Activated naive CD4-positive, alpha-beta T cell (primary cell): ENCODE results near the gene TNFRSF21.
"Not testable (repeated sequence)": the region's sequence is repeated elsewhere in the genome, so short reads cannot be mapped to it uniquely, and the experiment has no call there.

Source experiments
- DNase-seq, 4 experiments: peaks; one replicate each; lab custom pipeline; 2025; lab: John Stamatoyannopoulos, UW

TNFRSF21 gene

DNA sequence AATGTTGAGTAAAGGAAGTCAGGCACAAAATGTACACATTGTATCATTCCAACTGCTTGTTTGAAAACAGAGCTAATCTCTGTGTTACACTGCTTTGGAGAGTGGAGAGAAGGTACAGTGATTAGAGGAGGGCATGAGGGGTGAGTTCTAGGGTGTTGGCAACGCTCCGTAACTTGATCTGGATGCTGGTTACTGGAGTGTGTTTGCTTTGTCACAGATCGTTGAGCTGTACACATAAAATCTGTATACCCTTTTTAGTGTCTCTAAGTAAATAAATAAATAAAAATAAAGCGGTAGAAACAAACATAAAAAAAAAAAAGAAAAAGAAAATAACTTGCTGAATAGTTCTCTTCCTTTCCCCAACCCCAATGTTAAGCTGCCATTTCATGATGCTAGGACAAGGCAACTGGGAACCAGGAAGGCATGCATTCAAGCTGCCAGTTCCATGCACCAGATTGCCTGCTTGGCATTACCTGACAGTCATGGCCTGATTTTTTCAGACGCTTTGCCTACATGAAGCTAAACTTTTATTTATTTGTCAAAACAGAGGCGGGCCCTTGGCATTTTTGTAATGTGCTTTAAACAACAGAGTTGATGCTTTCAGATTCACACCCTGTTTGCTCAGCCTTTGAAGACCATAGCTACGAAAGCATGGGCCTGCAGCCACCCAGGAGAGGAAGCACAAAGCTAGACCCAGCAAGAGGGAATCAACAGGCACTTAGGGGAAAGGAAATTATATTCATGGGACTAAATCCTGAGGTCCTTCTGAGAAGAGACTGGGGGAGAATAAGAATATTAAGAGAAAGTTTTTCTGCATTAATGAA is 21.2 kb downstream of the TNFRSF21 start:
- DNase-seq, result no peak

DNA sequence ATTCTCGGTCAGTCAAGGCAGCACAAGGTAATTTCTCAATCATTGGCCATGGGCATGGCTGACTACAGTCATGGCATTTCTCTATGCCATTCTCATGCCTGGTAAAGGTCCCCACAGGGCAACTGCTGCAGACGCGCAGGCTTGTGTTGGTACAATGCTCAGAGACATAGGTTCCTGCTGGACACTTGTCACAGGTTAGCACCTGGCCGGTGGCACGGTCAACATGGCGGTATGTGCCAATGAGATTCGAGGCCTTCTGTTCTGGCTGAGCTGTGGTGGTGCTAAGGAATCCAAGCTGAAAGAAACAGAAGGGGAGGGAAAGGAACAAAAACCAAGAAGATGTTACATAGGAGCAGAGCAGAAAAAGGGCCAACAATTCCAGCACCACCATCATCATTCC is 23.4 kb downstream of the TNFRSF21 start:
- DNase-seq, result no peak

DNA sequence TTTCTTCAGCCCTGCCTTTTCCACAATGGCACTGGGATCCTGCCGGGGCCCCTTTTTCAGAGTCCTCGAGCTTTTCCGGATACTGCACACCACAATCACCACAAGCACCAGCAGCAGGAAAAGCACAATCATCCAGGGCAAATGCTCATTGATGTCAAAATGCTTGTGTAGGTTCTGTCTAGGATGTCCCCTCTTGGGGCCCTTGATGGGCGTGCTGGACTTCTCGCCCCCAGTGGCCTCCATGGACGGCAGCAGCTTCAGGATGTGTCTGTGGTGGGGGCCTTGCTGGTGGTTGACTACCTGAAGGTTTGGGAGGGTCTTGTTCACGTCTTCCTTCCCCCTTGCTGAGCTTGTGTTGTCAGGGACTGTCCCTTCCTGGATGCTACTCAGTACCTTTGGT is 25.7 kb downstream of the TNFRSF21 start:
- DNase-seq, result no peak

DNA sequence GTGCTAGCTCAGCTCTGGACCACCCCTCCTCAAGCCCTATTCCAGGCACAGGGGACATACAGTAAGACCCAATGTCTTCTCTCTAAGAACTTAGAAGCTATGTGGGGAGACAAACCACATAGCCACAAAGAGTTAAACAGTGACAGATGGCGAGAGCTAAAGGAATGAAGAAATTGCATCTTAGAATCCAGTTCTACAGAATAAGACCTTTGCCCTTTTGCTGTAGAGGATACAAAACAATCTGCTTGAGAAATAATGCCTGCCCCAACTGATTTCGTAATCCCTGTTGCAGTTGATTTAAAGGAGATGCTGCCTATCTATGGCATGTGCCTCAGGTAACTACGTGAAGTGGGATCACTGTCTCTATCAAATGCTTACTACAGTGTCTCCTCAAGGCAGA is 31.2 kb downstream of the TNFRSF21 start:
- no peak for DNase-seq

DNA sequence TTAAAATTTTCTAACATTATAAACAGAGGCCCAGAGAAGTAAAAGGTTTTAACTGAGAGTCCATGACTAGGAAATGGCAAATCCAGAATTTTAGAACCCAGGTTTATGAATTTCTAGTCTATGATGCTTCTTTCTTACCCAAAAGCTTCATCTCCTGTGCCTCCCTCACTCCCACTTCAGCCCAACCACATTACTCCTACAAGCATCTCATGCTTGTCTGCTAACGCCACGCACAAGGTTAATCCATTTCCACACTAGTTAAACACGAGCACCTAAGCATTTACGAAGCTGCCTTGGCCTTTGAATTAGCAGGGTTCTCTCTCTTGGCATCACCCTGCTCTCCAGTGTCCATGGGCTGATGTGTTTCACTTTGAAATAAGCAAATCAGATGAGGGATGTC is 32.0 kb downstream of the TNFRSF21 start:
- DNase-seq, result no peak

DNA sequence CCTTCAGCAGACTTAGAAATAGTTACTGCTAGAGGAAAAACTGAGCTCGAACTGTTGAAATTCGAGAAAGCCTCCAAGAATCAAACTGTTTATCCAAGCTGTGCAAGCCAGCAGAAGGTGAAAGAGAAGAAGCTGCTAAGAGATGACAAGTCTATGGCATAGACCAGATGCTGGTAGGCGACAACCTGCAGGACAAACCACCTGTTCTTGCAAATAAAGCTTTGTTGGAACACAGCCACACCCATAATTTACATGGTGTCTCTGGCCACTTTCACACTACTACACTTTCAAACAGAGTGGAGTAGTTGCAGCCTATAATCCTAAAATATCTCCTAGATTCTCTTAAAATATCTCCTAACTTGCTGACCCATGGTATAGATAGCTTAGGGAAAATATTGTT is 33.3 kb downstream of the TNFRSF21 start:
- no peak for DNase-seq

DNA sequence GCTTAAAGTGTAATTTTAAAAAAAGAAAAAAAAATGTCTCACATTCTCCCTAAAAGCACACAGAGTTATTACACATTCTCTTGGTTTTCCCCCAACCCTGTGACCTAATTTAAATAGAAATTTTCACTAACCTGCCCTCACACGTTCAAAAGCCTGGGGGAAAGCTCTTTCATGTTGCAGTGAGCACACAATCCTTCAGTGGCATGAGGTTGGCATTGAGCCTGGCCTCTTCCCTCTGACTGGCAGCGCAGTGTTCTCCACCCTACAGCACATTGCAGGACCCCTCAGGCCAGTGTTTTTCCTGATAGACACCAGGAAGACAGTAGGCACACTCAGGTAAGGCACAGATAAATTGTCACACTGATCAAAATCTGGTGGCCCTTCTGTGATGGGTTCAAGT is 34.1 kb downstream of the TNFRSF21 start:
- no peak for DNase-seq

DNA sequence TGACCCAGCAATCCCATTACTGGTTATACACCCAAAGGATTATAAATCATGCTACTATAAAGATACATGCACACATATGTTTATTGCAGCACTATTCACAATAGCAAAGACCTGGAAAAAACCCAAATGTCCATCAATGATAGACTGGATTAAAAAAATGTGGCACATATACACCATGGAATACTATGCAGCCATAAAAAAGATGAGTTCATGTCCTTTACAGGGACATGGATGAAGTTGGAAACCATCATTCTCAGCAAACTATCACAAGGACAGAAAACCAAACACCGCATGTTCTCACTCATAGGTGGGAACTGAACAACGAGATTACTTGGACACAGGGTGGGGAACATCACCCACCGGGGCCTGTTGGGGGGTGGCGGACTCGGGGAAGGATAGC is 34.6 kb downstream of the TNFRSF21 start:
- DNase-seq, result not testable (repeated sequence)

DNA sequence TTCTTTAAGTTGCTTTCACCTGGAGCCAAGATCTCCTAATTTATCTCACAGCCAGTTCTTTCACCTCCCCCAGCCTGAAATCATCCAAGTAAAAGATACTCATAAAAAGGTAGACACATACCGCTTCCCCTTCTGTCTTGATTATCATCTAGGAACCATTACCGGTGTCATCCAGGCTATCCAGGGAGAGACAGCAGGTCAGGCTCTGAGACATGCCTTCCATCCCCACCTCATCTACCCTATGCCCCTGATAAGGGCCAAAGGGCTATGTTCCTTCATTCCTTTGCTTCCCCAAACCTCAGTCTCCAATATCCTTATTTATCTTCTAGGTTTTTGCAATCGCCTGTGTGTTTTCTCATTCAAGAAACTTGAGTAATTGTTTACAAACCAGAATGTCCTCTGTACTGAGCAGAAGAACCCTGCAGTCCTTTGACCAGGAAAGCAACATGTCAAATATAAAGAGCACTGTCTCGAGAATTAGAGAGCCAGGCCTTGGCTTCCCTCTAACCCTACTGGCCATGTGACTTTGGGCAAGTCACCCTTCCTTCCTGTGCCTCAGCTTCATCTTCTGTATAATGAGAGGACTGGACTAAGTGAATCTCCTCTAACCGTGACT is 41.0 kb downstream of the TNFRSF21 start:
- DNase-seq, result no peak

DNA sequence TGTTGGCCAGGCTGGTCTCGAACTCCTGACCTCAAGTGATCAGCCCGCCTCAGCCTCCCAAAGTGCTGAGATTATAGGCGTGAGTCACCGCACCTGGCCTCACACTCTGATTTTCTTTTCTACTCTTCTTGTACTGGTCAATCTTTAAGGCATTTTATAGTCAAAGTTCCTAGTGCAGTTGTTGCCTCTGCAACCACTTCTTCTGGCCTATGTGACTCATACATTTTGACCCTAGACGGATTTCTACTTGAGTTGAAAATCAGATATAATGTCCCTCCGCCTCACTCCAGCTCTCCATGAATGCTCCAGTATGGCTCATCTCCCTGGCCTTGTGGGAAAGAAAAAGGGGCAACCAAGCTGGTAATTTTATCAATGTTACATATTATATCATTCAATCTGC is 42.4 kb downstream of the TNFRSF21 start:
- no peak for DNase-seq

DNA sequence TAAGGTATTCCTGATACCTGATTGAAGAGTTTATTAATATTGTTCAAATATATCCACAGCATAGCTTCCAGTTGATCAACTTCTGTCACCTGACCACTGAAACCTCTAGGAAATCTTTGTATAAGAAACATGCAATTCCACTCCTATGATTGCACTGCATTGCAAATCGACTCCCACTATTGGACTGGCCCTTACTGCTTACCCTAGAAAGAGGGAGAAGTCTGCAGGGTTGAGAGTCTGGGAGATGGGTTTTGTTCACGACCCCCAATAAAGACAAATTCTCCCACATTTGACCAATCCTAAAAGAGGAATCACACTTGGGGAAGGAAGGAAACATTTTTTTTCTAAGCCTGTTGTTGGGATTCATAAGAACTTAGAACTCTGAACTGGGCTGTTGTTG is 43.7 kb downstream of the TNFRSF21 start:
- no peak for DNase-seq

DNA sequence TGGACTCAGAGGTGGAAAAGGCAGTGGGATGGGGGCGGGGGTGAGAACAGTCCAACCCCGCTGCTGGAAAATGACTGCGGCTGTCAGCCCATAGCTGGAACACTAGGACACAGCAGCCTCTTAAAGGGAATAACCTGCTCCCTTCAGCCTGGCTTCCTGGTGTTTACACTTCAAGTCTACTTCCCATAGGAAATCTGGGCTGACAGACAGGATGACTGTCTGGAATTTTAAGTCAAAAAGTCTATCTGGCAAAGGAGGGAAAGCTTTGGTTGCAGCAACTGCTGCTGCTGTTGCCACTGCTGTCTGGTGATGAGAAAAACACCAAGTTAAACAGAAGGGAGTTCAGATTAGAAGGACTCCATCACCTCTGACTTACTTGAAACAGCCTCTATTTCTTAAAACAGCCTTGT is 44.9 kb downstream of the TNFRSF21 start:
- no peak for DNase-seq

DNA sequence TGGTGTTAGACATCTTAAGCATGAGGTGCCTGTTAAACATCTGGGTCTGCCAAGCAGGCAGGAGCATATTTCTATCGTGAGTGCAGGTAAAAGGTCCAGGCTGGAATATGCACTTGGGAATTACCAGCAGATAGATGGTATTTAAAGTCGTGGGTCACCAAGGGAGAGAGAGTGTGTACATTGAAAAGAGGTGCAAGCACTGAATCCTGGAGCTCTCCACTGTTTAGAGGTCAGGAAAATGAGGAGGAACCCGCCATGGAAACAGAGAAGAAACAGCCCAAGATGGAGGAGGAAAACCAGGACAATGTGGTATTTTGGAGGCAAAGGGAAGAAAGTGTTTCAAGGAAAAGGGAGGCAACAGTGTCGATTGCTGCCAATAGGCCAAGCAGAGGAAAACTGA is 46.4 kb downstream of the TNFRSF21 start:
- DNase-seq, result no peak

DNA sequence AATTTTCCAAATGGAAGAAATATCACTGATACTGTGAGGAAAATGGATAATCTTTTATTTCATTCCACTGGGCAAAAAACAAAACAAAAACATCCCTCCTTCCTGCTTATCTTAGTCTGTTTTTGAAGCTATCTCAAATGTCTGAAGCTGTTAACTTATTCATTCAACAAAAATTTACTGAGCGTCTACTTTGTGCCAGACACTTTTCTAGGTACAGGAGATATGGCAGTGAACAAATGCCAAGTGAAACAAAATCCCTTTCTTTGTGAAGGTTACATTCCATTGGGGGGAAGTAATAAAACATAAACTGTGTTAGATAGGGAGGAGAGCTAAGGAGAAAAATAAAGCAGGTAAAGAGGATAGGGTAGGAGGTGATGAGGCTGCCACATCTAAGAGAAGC is 47.5 kb downstream of the TNFRSF21 start:
- DNase-seq, result no peak

DNA sequence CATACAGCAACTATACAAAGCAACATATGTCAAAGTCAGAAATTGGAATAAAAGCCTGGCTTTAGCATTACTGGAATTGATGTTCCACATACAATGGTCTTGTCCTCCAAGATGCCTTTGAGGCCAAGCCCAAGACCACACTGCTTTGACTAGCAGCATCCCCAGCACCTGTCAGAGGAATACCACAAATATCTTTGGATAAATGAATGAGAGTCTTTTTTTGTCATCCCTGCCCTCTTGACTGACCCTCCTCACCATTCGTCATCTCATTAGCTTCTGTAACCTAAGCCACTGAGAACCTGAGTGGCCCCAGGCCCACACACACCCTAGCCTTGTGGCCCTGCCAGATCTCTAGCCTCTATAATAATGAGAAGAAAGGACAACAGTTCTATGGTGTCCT is 48.5 kb downstream of the TNFRSF21 start:
- DNase-seq, result no peak

DNA sequence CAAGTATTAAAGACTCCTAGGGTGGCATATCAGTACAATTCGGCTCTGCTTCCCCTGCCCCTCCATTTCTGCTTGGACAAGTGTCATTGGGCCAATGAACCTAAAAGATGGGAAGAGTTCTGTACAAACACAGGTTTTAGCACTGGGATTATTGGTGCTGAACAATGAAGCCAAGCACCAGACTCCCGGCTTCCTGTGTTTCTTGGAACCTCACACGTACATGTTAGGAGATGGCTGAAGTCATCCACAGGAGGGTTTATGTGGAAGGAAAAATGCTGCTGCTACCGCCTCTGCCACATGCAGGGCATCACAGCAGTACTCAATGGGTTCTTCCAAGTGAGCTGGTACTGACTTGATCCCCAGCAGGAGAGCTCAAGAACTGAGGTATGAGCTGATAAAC is 49.7 kb downstream of the TNFRSF21 start:
- no peak for DNase-seq

DNA sequence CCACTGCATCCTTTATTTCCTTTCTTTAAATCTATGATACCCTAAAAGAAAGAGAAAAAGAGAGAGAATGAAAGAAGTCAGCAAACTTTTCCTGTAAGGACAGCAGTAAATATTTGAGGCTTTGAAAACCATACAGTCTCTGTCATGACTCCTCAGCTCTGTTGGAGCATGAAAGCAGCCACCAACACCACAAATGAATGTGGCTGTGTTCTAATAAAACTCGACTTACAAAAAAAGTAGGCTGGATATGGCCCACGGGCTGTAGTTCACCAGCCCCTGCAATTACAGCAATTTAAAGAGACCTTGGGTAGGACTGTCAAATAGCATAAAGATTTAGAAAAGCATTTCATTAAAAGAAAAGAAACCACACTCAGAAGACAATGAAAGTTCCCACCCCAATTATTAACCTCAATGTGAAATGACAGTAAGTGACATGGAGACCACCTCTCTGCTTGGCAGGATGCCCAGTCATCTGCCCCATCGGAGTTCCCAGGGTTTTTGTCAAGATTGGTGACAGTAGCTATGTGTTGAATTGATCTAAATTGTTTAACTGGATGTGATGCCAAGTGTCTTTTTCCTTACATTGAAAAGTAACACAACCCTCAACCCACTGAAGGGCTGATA is 50.9 kb downstream of the TNFRSF21 start:
- no peak for DNase-seq

DNA sequence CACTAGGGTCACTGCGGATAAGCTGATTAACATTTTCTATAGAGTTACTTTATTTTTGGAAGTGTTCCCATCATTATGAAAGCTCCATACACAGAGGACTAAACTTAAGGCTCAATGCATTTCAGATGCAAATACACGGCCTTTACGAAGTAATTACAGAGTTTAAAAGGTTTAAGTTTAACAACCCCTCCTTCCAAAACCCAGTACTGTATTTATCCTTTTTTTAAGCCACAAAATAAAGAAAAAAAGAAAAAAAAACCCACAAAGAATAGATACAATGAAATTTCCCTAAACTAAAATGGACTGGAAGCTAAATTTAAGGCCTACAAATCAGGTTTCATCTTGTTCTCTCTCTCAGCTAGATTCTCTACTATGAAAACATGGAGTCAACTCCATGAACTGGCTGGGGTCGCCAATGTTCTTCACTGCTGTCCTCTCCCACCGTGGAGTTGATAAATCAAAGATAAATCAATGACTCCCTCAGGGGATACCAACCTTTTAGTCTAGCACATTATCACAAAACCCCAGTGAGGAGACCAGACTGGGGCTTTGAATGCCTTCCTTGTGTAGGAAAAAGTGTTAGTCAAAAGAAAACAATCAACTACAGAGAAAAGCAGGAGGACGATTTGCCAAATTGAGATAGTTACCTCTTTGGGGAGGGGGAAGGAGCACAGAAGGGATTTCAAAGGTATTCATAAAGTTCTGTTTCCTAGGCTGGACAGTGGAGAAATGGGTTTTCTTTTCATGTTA is 52.5 kb downstream of the TNFRSF21 start:
- no peak for DNase-seq

DNA sequence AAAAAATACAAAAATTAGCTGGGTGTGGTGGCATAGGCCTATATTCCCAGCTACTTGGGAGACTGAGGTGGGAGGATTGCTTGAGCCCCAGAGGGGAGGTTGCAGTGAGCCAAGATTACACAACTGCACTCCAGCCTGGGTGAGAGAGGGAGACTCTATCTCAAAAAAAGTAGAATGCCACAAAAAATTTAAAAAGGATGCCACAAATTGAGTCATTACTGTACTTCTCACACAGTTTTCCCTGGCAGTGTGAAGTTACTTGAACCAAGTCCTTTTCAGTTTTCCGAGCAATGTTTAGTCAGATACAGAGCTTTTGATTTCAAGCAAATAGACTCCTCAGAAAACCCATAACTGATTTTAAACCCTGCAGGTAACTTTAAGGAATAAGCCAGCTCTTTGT is 53.3 kb downstream of the TNFRSF21 start:
- DNase-seq, result no peak

DNA sequence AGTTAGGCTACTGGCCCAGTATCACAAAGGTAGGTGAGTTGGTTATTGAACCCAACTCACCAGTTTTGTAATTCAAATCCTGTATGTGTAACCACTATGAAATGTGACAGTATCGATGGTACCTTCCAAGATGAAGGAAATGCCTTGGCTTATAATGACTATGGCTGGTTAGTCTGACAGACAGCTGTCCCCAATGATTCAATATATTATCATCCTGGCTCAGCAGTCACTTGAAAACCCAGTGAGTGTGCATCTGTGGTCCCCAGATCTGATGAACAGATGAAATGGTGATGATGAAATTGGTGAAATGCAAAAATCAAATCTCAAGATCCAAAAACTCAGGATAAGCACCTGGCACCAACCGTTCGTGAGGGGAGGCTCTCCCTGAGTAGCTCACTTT is 54.8 kb downstream of the TNFRSF21 start:
- no peak for DNase-seq

DNA sequence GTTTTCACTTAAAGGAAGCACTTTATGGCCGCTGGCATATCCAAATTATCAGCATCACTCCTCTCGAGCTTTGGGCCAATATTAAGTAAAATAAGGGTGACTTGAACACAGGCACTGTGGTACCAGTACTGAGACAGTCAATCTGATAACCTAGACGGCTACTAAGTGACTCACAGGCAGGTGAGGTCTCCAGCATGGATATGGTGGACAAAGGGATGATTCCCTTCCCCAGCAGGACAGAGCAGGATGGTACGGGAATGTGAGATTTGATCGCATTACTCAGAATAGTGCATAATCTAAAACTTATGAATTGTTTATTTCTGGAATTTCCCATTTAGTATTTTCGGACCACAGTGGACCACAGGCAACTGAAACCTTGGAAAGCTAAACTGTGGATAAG is 55.7 kb downstream of the TNFRSF21 start:
- no peak for DNase-seq

DNA sequence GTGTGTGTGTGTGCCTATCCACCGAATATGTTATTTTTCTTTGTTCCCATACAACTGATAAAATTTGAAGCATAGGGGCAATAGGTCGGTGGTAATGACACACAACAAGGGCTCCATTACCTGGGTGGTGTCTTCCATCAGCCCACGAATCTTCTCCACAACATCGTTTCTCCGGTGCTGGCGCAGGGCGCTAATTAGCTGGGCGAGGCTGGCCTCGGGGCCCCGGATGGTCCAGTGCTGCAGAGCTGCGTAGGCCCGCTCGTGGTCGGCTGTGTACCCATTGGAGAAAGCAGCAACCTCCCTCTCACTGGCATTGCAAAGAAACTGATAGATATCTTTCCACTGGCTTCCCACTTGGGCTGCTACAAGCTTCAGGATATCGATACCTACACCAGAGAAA is 56.6 kb downstream of the TNFRSF21 start:
- DNase-seq, result no peak

DNA sequence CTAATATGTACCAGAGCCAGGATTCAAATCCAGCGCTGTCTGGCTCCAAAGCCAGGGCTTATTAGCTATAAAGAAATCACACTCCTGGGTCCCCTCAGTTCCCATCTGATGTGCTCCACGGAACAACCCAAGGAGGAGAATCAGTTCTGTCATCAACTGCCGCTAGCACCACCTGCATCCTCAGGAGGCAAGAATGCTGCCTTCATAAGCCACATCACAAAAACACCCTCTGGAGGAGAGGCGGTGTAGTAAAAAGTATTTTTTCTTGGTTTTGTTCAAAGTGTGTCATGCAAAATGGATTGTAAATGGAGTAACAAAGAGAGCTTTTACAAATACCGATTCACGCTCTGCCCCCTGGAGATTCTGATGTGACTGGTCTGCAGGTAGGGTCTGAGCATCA is 57.1 kb downstream of the TNFRSF21 start:
- no peak for DNase-seq
